Neuronal stem cell (in vitro differentiated cells): ENCODE results near the gene FAH.

Experiments used
- DNase-seq: peaks from one replicate; pipeline ENCODE4 v3.0.0-alpha.2; 2013; ENCODE audit warnings: low spot score
- H2AFZ ChIP-seq: one replicate; pipeline ENCODE4 v1.6.1; 2013; ENCODE audit warnings: mild to moderate bottlenecking, low read length, inconsistent platforms
- H2AK5ac ChIP-seq: 2 replicates; pipeline ENCODE4 v1.6.1; 2013; ENCODE audit warnings: low read depth, mild to moderate bottlenecking, inconsistent platforms, low read length, moderate library complexity, mixed read lengths
- H2BK120ac ChIP-seq: 2 replicates; pipeline ENCODE4 v1.6.1; 2013; ENCODE audit warnings: low read depth, mild to moderate bottlenecking, inconsistent platforms, low read length, moderate library complexity, mixed read lengths
- H2BK12ac ChIP-seq: one replicate; pipeline ENCODE4 v1.6.1; 2013; ENCODE audit warnings: low read length, inconsistent platforms
- H2BK15ac ChIP-seq: 2 replicates; pipeline ENCODE4 v1.6.1; 2013; ENCODE audit warnings: mild to moderate bottlenecking, low read length, inconsistent platforms, mixed read lengths
- H2BK5ac ChIP-seq: one replicate; pipeline ENCODE4 v1.6.1; 2013; ENCODE audit warnings: inconsistent platforms, mild to moderate bottlenecking, low read length, moderate library complexity
- H3K14ac ChIP-seq: one replicate; pipeline ENCODE4 v1.6.1; 2013; ENCODE audit warnings: low read length, inconsistent platforms
- H3K18ac ChIP-seq: 2 replicates; pipeline ENCODE4 v1.6.1; 2013; ENCODE audit warnings: low read length, inconsistent platforms
- H3K23ac ChIP-seq: 2 replicates; pipeline ENCODE4 v1.6.1; 2013; ENCODE audit warnings: low read depth, mild to moderate bottlenecking, mixed read lengths, low read length, inconsistent platforms; ENCODE audit not compliant: poor library complexity
- H3K27ac ChIP-seq: replicated peaks from 3 replicates; pipeline ENCODE4 v1.5.1; 2013; ENCODE audit warnings: low read length, inconsistent platforms
- H3K27me3 ChIP-seq, 3 experiments: 2 replicates each; pipeline ENCODE4 v1.6.1; 2013; ENCODE audit warnings: low read length in 3 of 3, mild to moderate bottlenecking in 2 of 3, inconsistent platforms in 1 of 3, low read depth in 1 of 3, mixed read lengths in 1 of 3, moderate library complexity in 1 of 3; ENCODE audit not compliant: control insufficient read depth in 3 of 3, insufficient read depth in 3 of 3
- H3K36me3 ChIP-seq, 2 donors: replicated peaks in 1 of 2; 2 replicates each; pipeline ENCODE4 v1.6.1; 2013; ENCODE audit warnings: low read length in 2 of 2; ENCODE audit not compliant: control insufficient read depth in 2 of 2, insufficient read depth in 2 of 2
- H3K4ac ChIP-seq: 2 replicates; pipeline ENCODE4 v1.6.1; 2013; ENCODE audit warnings: inconsistent platforms, mild to moderate bottlenecking, low read length, moderate library complexity
- H3K4me1 ChIP-seq, 2 donors: 1 replicate in 1 of 2; 2 replicates in 1 of 2; pipeline ENCODE4 v1.6.1; 2013; ENCODE audit warnings: low read length in 2 of 2, low read depth in 1 of 2; ENCODE audit not compliant: control insufficient read depth in 2 of 2, insufficient read depth in 1 of 2
- H3K4me2 ChIP-seq: one replicate; pipeline ENCODE4 v1.6.1; 2013; ENCODE audit warnings: mild to moderate bottlenecking, low read length, inconsistent platforms; ENCODE audit not compliant: insufficient read depth, poor library complexity, severe bottlenecking
- H3K4me3 ChIP-seq, 2 donors: 2 replicates each; pipeline ENCODE4 v1.5.1; 2013; ENCODE audit warnings: low read length in 2 of 2, mild to moderate bottlenecking in 2 of 2, inconsistent platforms in 1 of 2, moderate library complexity in 1 of 2
- H3K79me1 ChIP-seq: one replicate; pipeline ENCODE4 v1.6.1; 2013; ENCODE audit warnings: low read depth, mild to moderate bottlenecking, inconsistent platforms, low read length, moderate library complexity
- H3K9ac ChIP-seq: one replicate; pipeline ENCODE4 v1.6.1; 2013; ENCODE audit warnings: mild to moderate bottlenecking, low read depth, low read length, inconsistent platforms; ENCODE audit not compliant: poor library complexity
- H3K9me3 ChIP-seq, 2 donors: replicated peaks in 1 of 2; 2 replicates each; pipeline versions ENCODE3 to v1.6.1; 2013; ENCODE audit warnings: low read length in 2 of 2, mild to moderate bottlenecking in 2 of 2, inconsistent platforms in 1 of 2, low read depth in 1 of 2, mixed read lengths in 1 of 2, moderate library complexity in 1 of 2; ENCODE audit not compliant: control insufficient read depth in 2 of 2, insufficient read depth in 1 of 2
- H4K8ac ChIP-seq: one replicate; pipeline ENCODE4 v1.6.1; 2013; ENCODE audit warnings: low read depth, mild to moderate bottlenecking, inconsistent platforms, low read length, moderate library complexity
- H4K91ac ChIP-seq: one replicate; pipeline ENCODE4 v1.6.1; 2013; ENCODE audit warnings: low read length, low read depth, mild to moderate bottlenecking, inconsistent platforms; ENCODE audit not compliant: poor library complexity
- WGBS, 2 donors: extraction: QIAGEN DNeasy Blood & Tissue Kit; methylation state at CpG; one replicate each; pipeline ENCODE4 v1.1.7; 2013; ENCODE audit warnings: missing lambda C conversion rate in 2 of 2, mixed read lengths in 1 of 2; ENCODE audit not compliant: insufficient read length in 2 of 2, insufficient replicate concordance in 1 of 2; ENCODE audit errors: extremely low coverage in 2 of 2; 5-methylcytosine and 5-hydroxymethylcytosine counted together

FAH gene

DNA sequence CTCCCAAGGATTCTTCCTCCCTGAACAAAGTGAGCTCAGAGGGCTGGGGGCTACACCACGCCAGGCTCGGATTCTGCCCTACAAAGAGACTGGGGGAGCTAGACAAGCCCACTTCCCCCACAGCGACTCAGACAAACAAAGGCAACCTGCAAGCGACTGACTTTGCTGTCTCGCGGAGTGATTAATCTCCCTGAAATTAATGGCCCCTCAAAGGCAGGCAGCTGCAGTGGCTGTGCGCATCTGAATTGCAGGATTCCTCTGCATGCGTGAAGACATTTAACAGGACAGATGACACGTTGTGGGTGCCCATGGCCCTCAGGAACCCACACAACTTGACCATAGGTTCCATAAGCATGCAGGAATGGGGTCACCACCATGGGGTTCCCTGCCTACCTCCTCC is 80.8 kb downstream of the FAH start:
- Histone ChIP-seq H2BK15ac (no peak overlapping the region), H3K9ac (no peak overlapping the region), H3K14ac (no peak overlapping the region), H3K27me3 (peaks cover 0 to 6% (median 0%) of the 10 kb centered on the region in 3 experiments), H3K27ac (peak overlapping the region; percentile 54), H2AK5ac (no peak overlapping the region), H2AFZ (peak overlapping the region; percentile 75), H2BK12ac (no peak overlapping the region), H3K23ac (no peak overlapping the region), H3K9me3 (no peaks in the 10 kb centered on the region), H4K8ac (no peak overlapping the region), H3K18ac (no peak overlapping the region), H3K79me1 (no peaks in the 10 kb centered on the region), H3K4ac (no peak overlapping the region), H2BK120ac (no peak overlapping the region), H3K4me2 (no peak overlapping the region), H3K36me3 (no peaks in the 10 kb centered on the region), H3K4me3 (no peak overlapping the region), H3K4me1 (peaks cover 5 to 13% of the 10 kb centered on the region in 2 donors), H4K91ac (no peak overlapping the region), H2BK5ac (no peak overlapping the region)
- peak; percentile 23 for DNase-seq
- no CpG with 5 or more reads among the region's 9 CpGs for WGBS, 2 donors

DNA sequence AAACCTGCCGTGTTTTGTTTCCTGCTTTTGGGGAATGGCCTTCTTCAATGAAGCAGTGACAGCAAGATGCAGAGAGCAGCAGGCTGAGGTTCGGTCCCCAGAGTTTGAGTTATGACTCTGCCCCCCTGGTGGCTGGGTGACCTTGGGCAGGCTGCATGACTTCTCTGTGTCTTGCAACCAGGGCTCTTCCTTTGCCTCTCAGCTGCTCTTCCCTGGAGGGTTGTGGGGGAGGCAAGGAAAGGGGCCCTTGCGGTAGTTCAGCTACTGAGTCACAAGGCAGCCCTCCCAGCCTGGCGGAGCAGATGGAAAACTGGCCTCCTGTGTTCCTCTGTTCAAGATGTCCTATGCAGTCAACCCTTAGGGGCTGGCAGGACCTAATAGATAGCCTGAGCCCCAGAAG is 82.1 kb downstream of the FAH start:
- Histone ChIP-seq H2AFZ (no peak overlapping the region), H3K4me2 (no peak overlapping the region), H3K23ac (no peak overlapping the region), H2BK12ac (no peak overlapping the region), H2BK120ac (no peak overlapping the region), H3K9me3 (no peaks in the 10 kb centered on the region), H3K4me3 (no peak overlapping the region), H3K36me3 (no peaks in the 10 kb centered on the region), H3K27me3 (peaks cover 0 to 6% (median 0%) of the 10 kb centered on the region in 3 experiments), H3K4ac (no peak overlapping the region), H4K91ac (no peak overlapping the region), H3K14ac (no peak overlapping the region), H3K9ac (no peak overlapping the region), H3K18ac (peak overlapping the region; percentile 60), H2BK5ac (no peak overlapping the region), H3K27ac (no peak overlapping the region), H3K4me1 (peaks cover 5 to 13% of the 10 kb centered on the region in 2 donors), H3K79me1 (no peaks in the 10 kb centered on the region), H4K8ac (no peak overlapping the region), H2BK15ac (no peak overlapping the region), H2AK5ac (peak overlapping the region; percentile 9)
- no peak for DNase-seq
- no CpG with 5 or more reads among the region's 4 CpGs for WGBS, 2 donors
